ENCODE measurements around the gene ADAMTS2. TPM values are rescaled to one million over a fixed set of nuclear protein-coding genes. Genes with fewer than 3 reads are reported as not detected.

ADAMTS2 gene
- total RNA-seq, 1 donor from 2014 or later, result not detected

GRCh38 chr5:179199246-179199645 is 146.0 kb downstream of the ADAMTS2 start:
- Mint-ChIP-seq H3K27me3 (ENCODE audit: low read depth) (no peaks in the 10 kb centered on the region), H3K4me3 (ENCODE audit: low read depth) (no peak overlapping the region), H3K9me3 (no peaks in the 10 kb centered on the region), H3K27ac (no peak overlapping the region), H3K36me3 (ENCODE audit: low read depth) (no peaks in the 10 kb centered on the region), H3K4me1 (ENCODE audit: low read depth) (no peaks in the 10 kb centered on the region)
- intact Hi-C loops (cut with micrococcal nuclease), result no loop called here
- no peak for DNase-seq (ENCODE audit: low spot score)

DNA sequence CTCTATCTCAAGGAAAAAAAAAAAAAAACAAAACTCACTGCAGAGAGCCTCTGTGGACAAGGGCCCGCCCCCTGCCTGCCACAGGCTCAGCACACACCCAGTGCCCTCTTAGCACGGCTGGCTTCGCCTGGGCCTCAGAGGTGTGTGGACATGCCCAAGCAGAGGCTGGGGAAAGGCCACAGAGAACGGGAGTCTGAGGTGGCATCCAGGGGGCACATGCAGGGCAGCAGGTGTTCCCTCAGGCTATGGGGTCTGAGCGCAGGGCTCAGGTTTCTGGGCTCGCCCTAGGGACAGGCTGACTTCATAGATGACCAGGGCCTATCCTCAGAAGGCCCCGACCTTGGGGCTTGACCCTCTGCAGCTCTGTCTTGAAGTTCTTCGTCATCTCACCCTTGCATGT is 146.4 kb downstream of the ADAMTS2 start:
- no peaks in the 10 kb centered on the region for H3K9me3 Mint-ChIP-seq
- intact Hi-C loops (cut with micrococcal nuclease), result no loop called here

DNA sequence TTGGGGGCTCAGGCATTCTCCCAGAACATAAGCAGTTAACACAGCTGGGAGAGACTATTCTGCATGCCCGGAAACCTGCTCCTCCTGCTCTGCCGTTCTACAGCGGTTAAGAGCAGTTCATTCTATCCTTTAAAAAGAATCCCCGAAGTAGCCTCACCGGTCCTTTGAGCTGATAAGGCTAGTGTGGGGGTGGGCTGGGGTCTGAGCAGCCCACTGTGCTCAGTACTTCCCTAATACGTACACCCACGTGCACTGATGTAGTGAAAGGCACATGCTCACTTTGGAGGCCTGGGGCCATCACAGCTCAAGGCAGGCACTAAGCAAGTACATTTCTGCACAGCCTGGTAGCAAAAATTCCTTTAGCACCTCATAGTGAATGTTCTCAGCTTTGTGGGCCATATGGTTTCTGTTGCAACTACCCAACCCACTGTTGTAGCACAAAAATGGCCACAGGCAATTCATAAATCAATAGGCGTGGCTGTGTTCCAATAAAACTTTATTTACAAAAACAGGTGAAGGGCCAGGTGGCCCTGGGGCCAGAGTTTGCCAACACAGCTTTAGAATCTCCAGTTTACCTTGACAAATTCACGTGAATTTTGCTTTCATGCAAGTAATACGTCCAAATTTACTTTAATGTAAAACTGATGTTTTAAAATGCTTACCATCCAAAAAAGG is 148.7 kb downstream of the ADAMTS2 start:
- intact Hi-C loops (cut with micrococcal nuclease), result no loop called here
- no peak overlapping the region for H3K27ac Mint-ChIP-seq

More for the DNA sequence above, 146.4 kb downstream of the ADAMTS2 start:
- no peak overlapping the region for H3K4me3 Mint-ChIP-seq (ENCODE audit: low read depth)
- DNase-seq (ENCODE audit: low spot score), result no peak
- no peaks in the 10 kb centered on the region for H3K4me1 Mint-ChIP-seq (ENCODE audit: low read depth)
- H3K27ac Mint-ChIP-seq, result no peak overlapping the region
- H3K36me3 Mint-ChIP-seq (ENCODE audit: low read depth), result no peaks in the 10 kb centered on the region
- no peaks in the 10 kb centered on the region for H3K27me3 Mint-ChIP-seq (ENCODE audit: low read depth)

DNA sequence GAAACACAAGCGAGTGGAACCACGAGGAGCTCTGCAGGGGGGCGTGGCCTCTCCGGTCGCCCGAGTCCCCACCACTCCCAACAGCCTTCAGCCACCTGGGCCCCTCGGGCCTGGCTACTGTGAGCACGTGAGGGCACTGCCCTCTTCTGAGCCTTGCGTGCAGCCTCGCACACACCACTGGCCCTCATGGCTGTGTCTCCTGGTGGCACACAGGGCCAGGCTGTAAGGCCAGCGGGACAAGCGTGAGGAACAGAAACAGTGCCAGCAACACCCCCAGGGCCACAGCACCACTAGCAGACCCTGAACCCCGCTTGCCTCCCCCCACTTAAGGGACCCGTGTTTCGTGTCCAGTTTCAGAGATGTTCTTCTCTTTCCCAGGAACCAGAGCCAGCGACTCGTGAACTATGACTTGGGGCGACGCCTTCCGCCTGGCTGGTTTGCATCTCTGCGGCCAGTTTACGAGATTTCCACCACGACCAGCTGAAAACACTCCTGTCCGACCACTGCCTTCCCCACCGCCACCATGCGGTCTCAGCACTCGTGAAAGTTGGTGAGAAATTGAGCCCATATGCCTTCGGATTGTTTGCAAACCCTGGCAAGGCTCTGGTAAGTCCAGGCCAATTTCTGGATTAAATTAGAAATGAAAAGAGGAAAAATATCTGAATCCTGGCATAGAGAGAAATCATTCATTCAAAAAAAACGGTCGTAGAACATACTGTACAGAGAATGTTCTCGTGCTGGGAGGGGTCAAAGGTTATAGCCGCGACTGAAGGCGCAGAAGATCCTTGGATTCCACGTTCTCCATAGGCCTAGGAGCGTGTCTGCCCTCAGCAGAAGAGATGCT is 149.5 kb downstream of the ADAMTS2 start:
- no peak for DNase-seq (ENCODE audit: low spot score)
- H3K4me3 Mint-ChIP-seq (ENCODE audit: low read depth), result no peak overlapping the region
- no peaks in the 10 kb centered on the region for H3K36me3 Mint-ChIP-seq (ENCODE audit: low read depth)
- no peaks in the 10 kb centered on the region for H3K4me1 Mint-ChIP-seq (ENCODE audit: low read depth)
- no peaks in the 10 kb centered on the region for H3K9me3 Mint-ChIP-seq
- H3K27ac Mint-ChIP-seq, result no peak overlapping the region
- no peaks in the 10 kb centered on the region for H3K27me3 Mint-ChIP-seq (ENCODE audit: low read depth)
- intact Hi-C loops (cut with micrococcal nuclease), result no loop called here

More for the DNA sequence above, 148.7 kb downstream of the ADAMTS2 start:
- DNase-seq (ENCODE audit: low spot score), result no peak
- H3K4me1 Mint-ChIP-seq (ENCODE audit: low read depth), result no peaks in the 10 kb centered on the region
- no peaks in the 10 kb centered on the region for H3K27me3 Mint-ChIP-seq (ENCODE audit: low read depth)
- H3K4me3 Mint-ChIP-seq (ENCODE audit: low read depth), result no peak overlapping the region
- no peaks in the 10 kb centered on the region for H3K36me3 Mint-ChIP-seq (ENCODE audit: low read depth)
- H3K9me3 Mint-ChIP-seq, result no peaks in the 10 kb centered on the region

DNA sequence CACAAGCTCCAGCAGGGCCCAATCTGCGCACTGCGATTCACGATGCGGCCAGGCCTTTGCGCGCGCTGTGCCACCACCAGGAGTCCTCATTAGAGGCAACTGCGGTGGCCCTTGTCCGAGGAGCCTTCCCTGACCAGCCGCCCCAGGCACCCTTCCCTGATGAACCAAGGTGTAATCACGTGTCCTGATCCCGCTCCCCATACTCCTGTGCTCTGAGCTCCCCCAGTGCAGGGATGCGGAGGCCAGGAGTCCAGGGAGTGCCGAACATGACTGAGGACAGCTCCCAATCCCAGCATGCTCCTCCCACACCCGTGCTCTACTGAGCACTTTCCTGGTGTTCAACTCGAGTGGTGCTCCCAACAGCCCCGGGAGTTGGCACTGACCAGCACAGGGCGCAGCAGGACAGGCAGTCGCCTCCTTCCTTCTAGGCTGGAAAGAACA is 150.3 kb downstream of the ADAMTS2 start:
- Mint-ChIP-seq H3K9me3 (no peaks in the 10 kb centered on the region), H3K27ac (no peak overlapping the region), H3K36me3 (ENCODE audit: low read depth) (no peaks in the 10 kb centered on the region), H3K4me3 (ENCODE audit: low read depth) (no peak overlapping the region), H3K4me1 (ENCODE audit: low read depth) (no peaks in the 10 kb centered on the region), H3K27me3 (ENCODE audit: low read depth) (no peaks in the 10 kb centered on the region)
- intact Hi-C loops (cut with micrococcal nuclease), result no loop called here
- DNase-seq (ENCODE audit: low spot score), result no peak

DNA sequence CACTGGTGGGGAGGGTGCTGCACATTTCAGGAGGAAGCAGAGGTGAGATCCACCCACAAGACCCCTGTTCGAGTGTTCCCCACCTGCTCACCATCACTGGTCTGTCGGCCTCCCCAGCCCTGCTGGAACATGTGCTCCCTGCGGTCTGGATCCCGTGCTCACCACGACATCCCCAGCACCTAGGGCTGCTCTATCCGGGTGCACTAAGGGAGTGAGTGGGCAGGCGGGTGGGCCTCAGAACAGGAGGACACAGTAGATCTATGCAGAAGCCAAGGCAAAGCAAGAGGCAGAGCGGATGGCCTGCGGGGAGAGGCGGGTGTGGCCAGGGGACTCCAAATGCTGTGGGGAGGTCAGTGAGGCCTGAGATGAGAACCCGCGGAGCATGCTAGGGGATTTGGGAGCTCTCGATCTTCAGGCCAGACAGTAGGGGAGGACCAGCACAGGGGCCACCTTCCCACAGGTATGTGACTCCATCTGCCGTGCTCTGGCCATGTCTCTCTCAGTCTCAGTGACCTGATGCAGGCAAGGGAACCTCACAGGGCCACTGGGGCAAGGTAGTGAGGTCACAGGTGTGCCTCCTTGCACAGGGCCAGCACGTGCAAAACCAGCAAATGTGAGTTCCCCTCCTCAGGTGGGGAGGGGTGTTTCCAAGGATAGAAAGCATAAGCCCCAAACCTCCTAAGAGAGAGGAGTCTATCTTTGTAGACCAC is 150.9 kb downstream of the ADAMTS2 start:
- no peaks in the 10 kb centered on the region for H3K4me1 Mint-ChIP-seq (ENCODE audit: low read depth)
- no peak for DNase-seq (ENCODE audit: low spot score)
- no peaks in the 10 kb centered on the region for H3K27me3 Mint-ChIP-seq (ENCODE audit: low read depth)
- no peaks in the 10 kb centered on the region for H3K9me3 Mint-ChIP-seq
- no peak overlapping the region for H3K27ac Mint-ChIP-seq
- H3K4me3 Mint-ChIP-seq (ENCODE audit: low read depth), result no peak overlapping the region
- intact Hi-C loops (cut with micrococcal nuclease), result no loop called here
- H3K36me3 Mint-ChIP-seq (ENCODE audit: low read depth), result no peaks in the 10 kb centered on the region

GRCh38 chr5:179193746-179194145 is 151.5 kb downstream of the ADAMTS2 start:
- intact Hi-C loops (cut with micrococcal nuclease), result no loop called here
- no peaks in the 10 kb centered on the region for H3K27me3 Mint-ChIP-seq (ENCODE audit: low read depth)
- no peak overlapping the region for H3K27ac Mint-ChIP-seq
- no peak for DNase-seq (ENCODE audit: low spot score)
- H3K9me3 Mint-ChIP-seq, result no peaks in the 10 kb centered on the region
- no peaks in the 10 kb centered on the region for H3K4me1 Mint-ChIP-seq (ENCODE audit: low read depth)
- no peaks in the 10 kb centered on the region for H3K36me3 Mint-ChIP-seq (ENCODE audit: low read depth)
- no peak overlapping the region for H3K4me3 Mint-ChIP-seq (ENCODE audit: low read depth)

GRCh38 chr5:179192891-179193470 is 152.3 kb downstream of the ADAMTS2 start:
- Mint-ChIP-seq H3K36me3 (ENCODE audit: low read depth) (no peaks in the 10 kb centered on the region), H3K9me3 (no peaks in the 10 kb centered on the region), H3K27ac (no peak overlapping the region), H3K4me1 (ENCODE audit: low read depth) (no peaks in the 10 kb centered on the region), H3K27me3 (ENCODE audit: low read depth) (no peaks in the 10 kb centered on the region), H3K4me3 (ENCODE audit: low read depth) (no peak overlapping the region)
- DNase-seq (ENCODE audit: low spot score), result no peak
- intact Hi-C loops (cut with micrococcal nuclease), result no loop called here

GRCh38 chr5:179192185-179192890 is 152.9 kb downstream of the ADAMTS2 start:
- Mint-ChIP-seq H3K27me3 (ENCODE audit: low read depth) (no peaks in the 10 kb centered on the region), H3K36me3 (ENCODE audit: low read depth) (no peaks in the 10 kb centered on the region), H3K9me3 (no peaks in the 10 kb centered on the region), H3K4me1 (ENCODE audit: low read depth) (no peaks in the 10 kb centered on the region), H3K27ac (no peak overlapping the region), H3K4me3 (ENCODE audit: low read depth) (no peak overlapping the region)
- intact Hi-C loops (cut with micrococcal nuclease), result no loop called here
- no peak for DNase-seq (ENCODE audit: low spot score)

DNA sequence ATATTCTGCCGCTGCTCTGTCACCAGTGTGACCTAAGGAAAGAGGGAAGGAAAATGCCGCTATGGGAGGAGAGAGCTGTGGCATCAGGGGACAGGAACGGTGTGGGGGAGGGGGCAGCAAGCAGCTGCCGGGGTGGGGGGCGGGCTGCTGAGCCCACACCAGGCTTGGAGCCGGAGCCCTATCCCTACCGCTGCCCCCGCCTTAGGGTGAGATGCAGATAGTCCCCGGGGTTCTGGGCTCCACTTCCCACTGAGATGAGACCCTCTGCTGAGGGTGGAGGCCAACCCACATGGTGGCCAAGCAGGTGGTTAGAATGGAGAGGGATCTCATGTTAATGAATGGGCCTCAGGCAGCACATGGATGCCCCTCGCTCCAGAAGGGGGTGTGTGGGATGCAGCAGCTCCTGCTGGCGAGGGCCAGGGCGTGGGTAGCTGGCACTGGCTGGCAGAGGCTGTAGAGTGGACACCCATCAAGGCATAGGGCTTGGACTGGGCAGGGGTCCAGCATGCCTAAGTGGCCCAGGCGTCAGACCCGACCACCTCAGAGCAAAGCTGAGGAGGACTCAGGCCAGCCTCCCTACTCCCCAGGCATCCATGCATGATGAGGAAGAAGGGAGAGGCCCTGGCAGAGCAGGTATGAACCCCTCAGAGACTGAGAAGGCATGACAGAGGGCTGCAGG is 153.6 kb downstream of the ADAMTS2 start:
- Mint-ChIP-seq H3K27me3 (ENCODE audit: low read depth) (no peaks in the 10 kb centered on the region), H3K9me3 (no peaks in the 10 kb centered on the region), H3K4me3 (ENCODE audit: low read depth) (no peak overlapping the region), H3K4me1 (ENCODE audit: low read depth) (no peaks in the 10 kb centered on the region), H3K27ac (no peak overlapping the region), H3K36me3 (ENCODE audit: low read depth) (no peaks in the 10 kb centered on the region)
- no peak for DNase-seq (ENCODE audit: low spot score)
- intact Hi-C loops (cut with micrococcal nuclease), result no loop called here

- no peak overlapping the region for H3K4me3 Mint-ChIP-seq (ENCODE audit: low read depth)
- intact Hi-C loops (cut with micrococcal nuclease), result no loop called here
- H3K27ac Mint-ChIP-seq, result no peak overlapping the region
- H3K27me3 Mint-ChIP-seq (ENCODE audit: low read depth), result no peaks in the 10 kb centered on the region
- H3K9me3 Mint-ChIP-seq, result no peaks in the 10 kb centered on the region
- H3K36me3 Mint-ChIP-seq (ENCODE audit: low read depth), result no peaks in the 10 kb centered on the region
- H3K4me1 Mint-ChIP-seq (ENCODE audit: low read depth), result no peaks in the 10 kb centered on the region
- no peak for DNase-seq (ENCODE audit: low spot score)
Observed at GRCh38 chr5:179190851-179191505, 154.3 kb downstream of the ADAMTS2 start.

Measured in activated T-helper 2 cell treated with anti-CD3 and anti-CD28 coated beads, Interferon-gamma antibody, Interleukin-2, Interleukin-4, amounts not matched to agents 10 μg/mL and 5 μg/mL and 100 μg/mL, durations not matched to agents 14 hours and 24 hours and 36 hours (primary cell).